NB4 (cell line): ENCODE results near the gene SEMA3A.

Experiments used
- POLR2A ChIP-seq: IDR thresholded peaks from 2 replicates; pipeline ENCODE4 v1.6.1; 2011; ENCODE audit warnings: mild to moderate bottlenecking; ENCODE audit not compliant: insufficient read length; ENCODE audit errors: extremely low read depth
- TF ChIP-seq, protein P1 (sequence below): IDR thresholded peaks from one replicate; pipeline ENCODE4 v1.5.1; 2012; ENCODE audit warnings: low read depth, low read length
- TF ChIP-seq, protein P2 (sequence below): IDR thresholded peaks from 2 replicates; pipeline ENCODE4 v1.6.1; 2011; ENCODE audit warnings: low read depth, low read length

DNA sequence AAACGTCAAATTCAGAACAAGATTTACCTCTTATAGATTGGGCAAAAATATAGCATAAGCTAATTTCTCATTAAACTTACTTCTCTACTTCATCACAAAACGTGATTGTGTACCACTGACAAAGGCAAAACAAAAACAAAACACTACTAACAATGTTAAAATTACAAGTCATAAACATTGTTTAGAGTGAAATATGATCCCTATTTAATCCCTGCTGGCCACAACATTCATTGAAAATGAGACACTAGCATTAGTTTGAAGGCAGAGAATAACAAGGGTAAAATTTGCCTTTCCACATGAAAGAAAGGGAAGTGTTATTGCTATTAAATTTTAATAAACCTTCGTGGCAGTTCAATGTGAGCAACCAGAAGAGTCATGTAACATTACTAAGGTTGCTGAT lies 45.0 kb downstream of the SEMA3A start:
- TF ChIP-seq, protein P1, sequence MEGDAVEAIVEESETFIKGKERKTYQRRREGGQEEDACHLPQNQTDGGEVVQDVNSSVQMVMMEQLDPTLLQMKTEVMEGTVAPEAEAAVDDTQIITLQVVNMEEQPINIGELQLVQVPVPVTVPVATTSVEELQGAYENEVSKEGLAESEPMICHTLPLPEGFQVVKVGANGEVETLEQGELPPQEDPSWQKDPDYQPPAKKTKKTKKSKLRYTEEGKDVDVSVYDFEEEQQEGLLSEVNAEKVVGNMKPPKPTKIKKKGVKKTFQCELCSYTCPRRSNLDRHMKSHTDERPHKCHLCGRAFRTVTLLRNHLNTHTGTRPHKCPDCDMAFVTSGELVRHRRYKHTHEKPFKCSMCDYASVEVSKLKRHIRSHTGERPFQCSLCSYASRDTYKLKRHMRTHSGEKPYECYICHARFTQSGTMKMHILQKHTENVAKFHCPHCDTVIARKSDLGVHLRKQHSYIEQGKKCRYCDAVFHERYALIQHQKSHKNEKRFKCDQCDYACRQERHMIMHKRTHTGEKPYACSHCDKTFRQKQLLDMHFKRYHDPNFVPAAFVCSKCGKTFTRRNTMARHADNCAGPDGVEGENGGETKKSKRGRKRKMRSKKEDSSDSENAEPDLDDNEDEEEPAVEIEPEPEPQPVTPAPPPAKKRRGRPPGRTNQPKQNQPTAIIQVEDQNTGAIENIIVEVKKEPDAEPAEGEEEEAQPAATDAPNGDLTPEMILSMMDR: no peak
- no peak for TF ChIP-seq POLR2A
- TF ChIP-seq, protein P2, sequence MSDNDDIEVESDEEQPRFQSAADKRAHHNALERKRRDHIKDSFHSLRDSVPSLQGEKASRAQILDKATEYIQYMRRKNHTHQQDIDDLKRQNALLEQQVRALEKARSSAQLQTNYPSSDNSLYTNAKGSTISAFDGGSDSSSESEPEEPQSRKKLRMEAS: no peak
